GM19099 (cell line): Measurements from ENCODE around the gene GPR171.

Experiments
- POLR2A ChIP-seq: IDR thresholded peaks from 3 replicates; pipeline ENCODE4 v1.6.1; 2011; ENCODE audit warnings: low read depth; ENCODE audit not compliant: insufficient read length; ENCODE audit errors: extremely low read depth

The GPR171 gene, protein sequence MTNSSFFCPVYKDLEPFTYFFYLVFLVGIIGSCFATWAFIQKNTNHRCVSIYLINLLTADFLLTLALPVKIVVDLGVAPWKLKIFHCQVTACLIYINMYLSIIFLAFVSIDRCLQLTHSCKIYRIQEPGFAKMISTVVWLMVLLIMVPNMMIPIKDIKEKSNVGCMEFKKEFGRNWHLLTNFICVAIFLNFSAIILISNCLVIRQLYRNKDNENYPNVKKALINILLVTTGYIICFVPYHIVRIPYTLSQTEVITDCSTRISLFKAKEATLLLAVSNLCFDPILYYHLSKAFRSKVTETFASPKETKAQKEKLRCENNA

GRCh38 chr3:151203051-151203420 lies at the start of gene GPR171:
TSS of gene GPR171 (minus strand) at chr3:151203216. CDS start at chr3:151199386, 3,830 bp downstream.
- TF ChIP-seq POLR2A = no peak

- no peak for TF ChIP-seq POLR2A
These were observed 45.8 kb upstream of the GPR171 start for GRCh38 chr3:151248772-151249337.

DNA sequence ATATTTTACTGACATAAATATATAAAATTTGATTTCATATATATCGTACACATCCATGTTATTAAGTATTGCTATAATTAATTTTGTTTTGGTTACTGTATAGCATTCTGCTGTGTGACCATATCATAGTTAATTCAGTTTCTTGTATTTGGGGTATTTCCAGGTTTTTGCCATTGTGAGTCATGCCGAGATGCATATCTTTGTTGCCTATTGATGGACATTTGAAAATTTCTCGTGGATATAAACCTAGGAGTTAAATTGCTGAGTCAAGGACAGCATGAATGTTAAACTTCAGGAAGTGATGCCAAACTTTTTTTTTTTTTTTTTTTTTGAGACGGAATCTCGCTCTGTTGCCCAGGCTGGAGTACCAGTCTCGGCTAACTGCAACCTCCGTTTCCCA lies 33.7 kb upstream of the GPR171 start:
- TF ChIP-seq POLR2A = no peak

DNA sequence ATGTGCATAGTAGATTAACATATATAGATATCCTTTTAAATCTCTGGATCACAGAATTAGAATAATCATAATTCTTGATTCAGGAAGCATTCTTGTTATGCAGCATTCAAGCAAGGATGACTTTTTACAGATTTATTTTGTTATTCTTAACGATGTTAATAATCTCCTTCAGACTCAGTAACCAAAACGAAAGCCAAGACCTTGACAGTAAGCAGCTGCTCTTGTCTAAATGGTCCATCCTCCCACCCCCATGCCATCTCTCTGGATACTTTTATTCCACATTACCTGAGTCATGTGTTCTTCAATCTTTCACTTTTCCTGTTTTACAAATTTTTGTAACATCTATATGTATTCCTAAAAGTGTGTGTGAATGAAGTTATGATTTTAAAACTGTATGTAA lies 33.3 kb upstream of the GPR171 start:
- no peak for TF ChIP-seq POLR2A

DNA sequence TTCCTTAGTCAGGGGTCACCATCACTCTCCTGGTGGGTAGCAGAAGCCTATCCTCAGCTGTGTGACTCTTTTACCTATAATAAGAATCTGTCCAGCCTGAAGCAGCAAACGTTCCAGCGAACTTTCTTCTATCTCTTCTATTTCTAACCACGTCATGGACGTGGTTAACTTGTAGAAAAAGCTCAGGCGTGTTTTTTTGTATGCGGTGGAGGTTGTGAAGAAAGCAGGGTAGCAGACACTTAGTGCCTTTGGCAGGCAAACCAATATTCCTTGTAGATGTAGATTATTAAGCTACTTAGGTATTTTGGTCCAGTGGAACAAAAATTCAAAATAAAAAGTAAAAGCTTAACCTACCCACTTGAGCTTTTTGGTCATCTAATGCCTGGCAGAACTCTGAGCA lies 31.8 kb upstream of the GPR171 start:
- no peak for TF ChIP-seq POLR2A

- TF ChIP-seq POLR2A = no peak
These were observed 30.0 kb upstream of the GPR171 start for GRCh38 chr3:151232991-151233390.

DNA sequence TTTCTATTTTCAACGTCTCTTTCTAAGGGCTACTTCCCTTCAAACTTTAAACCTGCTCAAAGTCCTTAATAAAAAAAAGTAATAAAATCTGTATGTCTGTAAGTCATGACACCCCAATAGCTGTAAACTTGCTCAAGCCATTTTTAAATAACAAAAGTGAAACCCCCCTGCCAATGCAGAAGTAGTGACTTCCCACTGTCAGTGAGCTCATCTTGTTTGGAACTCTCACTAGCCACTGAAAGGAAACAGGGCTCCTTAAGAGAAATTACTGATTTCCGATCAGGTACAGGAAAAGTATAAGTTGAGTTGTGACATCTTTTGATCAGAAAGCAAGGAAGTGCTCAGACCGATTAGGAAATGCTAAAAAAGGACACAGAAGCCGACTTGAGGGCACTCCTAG lies 27.6 kb upstream of the GPR171 start:
- no peak for TF ChIP-seq POLR2A

- TF ChIP-seq POLR2A = no peak
These were observed 25.6 kb upstream of the GPR171 start for GRCh38 chr3:151228666-151229040.

GRCh38 chr3:151227807-151228665 lies 25.0 kb upstream of the GPR171 start:
- no peak for TF ChIP-seq POLR2A

DNA sequence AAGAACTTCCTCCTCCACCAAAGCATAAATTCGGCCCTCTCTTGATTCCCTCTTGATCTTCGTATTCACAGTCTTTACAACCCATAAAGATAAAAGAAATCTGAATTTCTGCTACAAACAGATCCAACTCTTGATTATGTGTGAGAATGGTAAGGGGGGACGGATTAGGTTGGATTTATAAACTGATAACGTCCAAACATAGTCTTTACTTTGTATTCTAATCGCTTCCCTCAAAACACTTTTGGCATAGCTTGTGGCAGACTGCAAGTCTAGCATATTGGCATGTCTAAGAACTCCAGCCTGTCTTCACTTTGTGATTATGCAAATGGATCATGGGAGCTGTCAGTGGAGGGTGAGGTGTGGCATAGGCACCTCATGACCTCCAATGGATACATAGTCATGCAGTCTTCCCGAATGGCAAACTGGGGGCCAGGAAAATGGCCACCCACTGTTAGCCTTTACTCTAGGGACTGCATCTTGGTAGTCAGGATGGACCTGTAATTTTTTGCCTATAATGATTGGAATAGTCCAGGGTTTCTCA lies 24.3 kb upstream of the GPR171 start:
- no peak for TF ChIP-seq POLR2A

GRCh38 chr3:151226825-151227224 lies 23.8 kb upstream of the GPR171 start:
- no peak for TF ChIP-seq POLR2A

GRCh38 chr3:151226088-151226563 lies 23.1 kb upstream of the GPR171 start:
- TF ChIP-seq POLR2A = no peak

GRCh38 chr3:151225040-151225975 lies 22.3 kb upstream of the GPR171 start:
- no peak for TF ChIP-seq POLR2A

- no peak for TF ChIP-seq POLR2A
These were observed 21.4 kb upstream of the GPR171 start for GRCh38 chr3:151224268-151224866.
